HepG2 (cell line): ENCODE results near the gene R3HDM4. TPM values are rescaled to one million over a fixed set of nuclear protein-coding genes. Genes with fewer than 3 reads are reported as not detected.

ENCODE experiments used
- CBX1 ChIP-seq: IDR thresholded peaks from one replicate; pipeline ENCODE4 v1.6.1; 2016; ENCODE audit warnings: antibody characterized with exemption, low read depth
- CREB3 ChIP-seq: sonication (generic); formaldehyde crosslinking; IDR thresholded peaks from 2 replicates; pipeline ENCODE4 v1.5.0; 2020; ENCODE audit warnings: missing genetic modification reagents
- E2F2 ChIP-seq: sonication (generic); formaldehyde crosslinking; IDR thresholded peaks from 2 replicates; pipeline ENCODE4 v1.4.0; 2020; ENCODE audit warnings: missing genetic modification reagents, borderline replicate concordance
- GABPA ChIP-seq, 2 experiments: IDR thresholded peaks; 2 replicates each; pipeline ENCODE4 v1.6.1; 2011 to 2016; ENCODE audit warnings: low read depth in 2 of 2, low read length in 1 of 2, missing biosample characterization in 1 of 2, missing genetic modification characterization in 1 of 2
- MLX ChIP-seq: IDR thresholded peaks from 2 replicates; pipeline ENCODE4 v1.6.1; 2016
- PATZ1 ChIP-seq: sonication (generic); formaldehyde crosslinking; IDR thresholded peaks from 2 replicates; pipeline ENCODE4 v1.4.0; 2020; ENCODE audit warnings: missing genetic modification reagents
- PHF8 ChIP-seq: sonication (generic); formaldehyde crosslinking; IDR thresholded peaks from 2 replicates; pipeline ENCODE4 v1.5.0; 2020; ENCODE audit warnings: missing genetic modification reagents
- PPARG ChIP-seq: conservative IDR thresholded peaks from 2 replicates; pipeline ENCODE4 v1.6.1; 2016; ENCODE audit warnings: missing biosample characterization, missing genetic modification reagents
- PRDM15 ChIP-seq: sonication (generic); formaldehyde crosslinking; IDR thresholded peaks from 2 replicates; pipeline ENCODE4 v1.4.0; 2020; ENCODE audit warnings: missing genetic modification reagents
- SP4 ChIP-seq: sonication (generic); formaldehyde crosslinking; IDR thresholded peaks from 2 replicates; pipeline ENCODE4 v1.8.1; 2023; ENCODE audit warnings: mild to moderate bottlenecking, missing genetic modification reagents
- TBL1XR1 ChIP-seq: fragments of 150-350 bp; IDR thresholded peaks from 2 replicates; pipeline ENCODE4 v1.6.1; 2014; ENCODE audit warnings: borderline replicate concordance, low read length; ENCODE audit not compliant: partially characterized antibody
- ZBTB37 ChIP-seq: sonication (generic); formaldehyde crosslinking; IDR thresholded peaks from 2 replicates; pipeline ENCODE4 v1.4.0; 2020; ENCODE audit warnings: mild to moderate bottlenecking, missing genetic modification reagents
- ZEB1 ChIP-seq: IDR thresholded peaks from 2 replicates; pipeline ENCODE4 v1.6.1; 2012; ENCODE audit warnings: mild to moderate bottlenecking, low read depth, inconsistent platforms; ENCODE audit not compliant: insufficient replicate concordance
- ZGPAT ChIP-seq: IDR thresholded peaks from 2 replicates; pipeline ENCODE4 v1.6.1; 2016; ENCODE audit warnings: mild to moderate bottlenecking
- ZNF20 ChIP-seq: sonication (generic); formaldehyde crosslinking; IDR thresholded peaks from 2 replicates; pipeline ENCODE4 v1.4.0; 2020; ENCODE audit warnings: mild to moderate bottlenecking, moderate library complexity, missing genetic modification reagents
- ZNF274 ChIP-seq: sonication (generic); formaldehyde crosslinking; IDR thresholded peaks from 2 replicates; pipeline ENCODE4 v1.5.1; 2020; ENCODE audit warnings: mild to moderate bottlenecking, missing genetic modification reagents
- ZNF674 ChIP-seq: sonication (generic); formaldehyde crosslinking; IDR thresholded peaks from 2 replicates; pipeline ENCODE4 v1.5.0; 2020; ENCODE audit warnings: low read depth, mild to moderate bottlenecking, missing genetic modification reagents
- ZNF83 ChIP-seq: sonication (generic); formaldehyde crosslinking; IDR thresholded peaks from 2 replicates; pipeline ENCODE4 v1.4.0; 2020; ENCODE audit warnings: missing genetic modification reagents, mild to moderate bottlenecking, borderline replicate concordance
- polyA plus RNA-seq, 8 experiments: library from polyadenylated mRNA; depleted of rRNA in 3 of 8; stranded (reverse) in 7 of 8; unstranded in 1 of 8; fragments of >200 nt; fragmentation: Illumina TruSeq in 4 of 8; extraction: Trizol in 4 of 8; gene quantifications; 2 replicates each; pipeline versions ENCODE4 v1.2.1 to v1.2.3, GENCODE V29; 2011 to 2016; ENCODE audit warnings: low read depth in 4 of 8, missing spikeins in 1 of 8, mixed read lengths in 1 of 8; ENCODE audit not compliant: insufficient read depth in 1 of 8
- total RNA-seq, 5 experiments: library from RNA; depleted of rRNA; stranded (reverse); fragments of >200 nt; fragmentation: Illumina TruSeq; extraction: Trizol; gene quantifications; 2 replicates each; pipeline ENCODE4 v1.2.3, GENCODE V29; 2016; ENCODE audit warnings: low read depth in 1 of 5

Gene R3HDM4
- total and polyA plus RNA-seq, 2 of the 13 experiments (the other 11 are each of a cell fraction or from before 2014, with no cell fraction given) = 26.2 to 26.9 TPM

GRCh38 chr19:925087-925525 lies 12.1 kb upstream of the R3HDM4 start (continued):
- peak; percentile 83 for TF ChIP-seq ZGPAT (CRISPR knock-in tag)
- no peak for TF ChIP-seq CREB3 (CRISPR knock-in tag)
- no peak for TF ChIP-seq TBL1XR1
- TF ChIP-seq ZEB1 = peak; percentile 58
- no peak for TF ChIP-seq GABPA (IDR thresholded peaks at IDR 0.05; ENCODE audit: low read depth, low read length)
- TF ChIP-seq GABPA (CRISPR knock-in tag; IDR thresholded peaks at IDR 0.05; ENCODE audit: low read depth) = 0 out of 2 replicates have a peak, but pooled peaks have one; percentile 6
- TF ChIP-seq E2F2 (CRISPR knock-in tag) = peak; percentile 59; the same call in 1 of the 2 replicates
- TF ChIP-seq PPARG (CRISPR knock-in tag) = no peak
- TF ChIP-seq PHF8 (CRISPR knock-in tag) = peak; percentile 65
- TF ChIP-seq ZNF274 (CRISPR knock-in tag) = no peak
- TF ChIP-seq PRDM15 (CRISPR knock-in tag) = peak; percentile 38; the same call in 1 of the 2 replicates
- peak; percentile 66; the same call in 1 of the 2 replicates for TF ChIP-seq PATZ1 (CRISPR knock-in tag)
- TF ChIP-seq SP4 = no peak
- no peak; the same call in 1 of the 2 replicates for TF ChIP-seq ZBTB37 (CRISPR knock-in tag)
- TF ChIP-seq ZNF83 (CRISPR knock-in tag) = no peak
- no peak for TF ChIP-seq ZNF20
- no peak for TF ChIP-seq ZNF674 (CRISPR knock-in tag)
- TF ChIP-seq MLX (CRISPR knock-in tag) = no peak
- TF ChIP-seq CBX1 = peak; percentile 17
